SK-N-SH (cell line): ENCODE data around the gene DGKD.

Source experiments
- CTCF ChIP-seq: fragments of 200-600 bp; sonication (generic); IDR thresholded peaks from 2 replicates; pipeline ENCODE4 v1.6.1; 2017; ENCODE audit warnings: antibody characterized with exemption, mild to moderate bottlenecking, moderate library complexity
- EP300 ChIP-seq, 2 experiments: IDR thresholded peaks; 2 replicates each; pipeline versions ENCODE4 v1.4.0 to v1.6.1; 2012; ENCODE audit warnings: borderline replicate concordance in 1 of 2, low read depth in 1 of 2, low read length in 1 of 2
- EZH2phosphoT487 ChIP-seq: fragments of 200-600 bp; sonication (generic); IDR thresholded peaks from 2 replicates; pipeline ENCODE4 v1.6.1; 2017; ENCODE audit warnings: low read depth, mixed run types, mild to moderate bottlenecking, antibody characterized with exemption, moderate library complexity, borderline replicate concordance
- FOXM1 ChIP-seq: IDR thresholded peaks from 2 replicates; pipeline ENCODE4 v1.4.0; 2012; ENCODE audit warnings: low read depth, mild to moderate bottlenecking
- GABPA ChIP-seq: IDR thresholded peaks from 2 replicates; pipeline ENCODE4 v1.4.0; 2012; ENCODE audit warnings: low read depth, mild to moderate bottlenecking
- MAX ChIP-seq: IDR thresholded peaks from 2 replicates; pipeline ENCODE4 v1.4.0; 2012; ENCODE audit warnings: low read depth
- POLR2AphosphoS5 ChIP-seq: IDR thresholded peaks from 2 replicates; pipeline ENCODE4 v1.6.1; 2012; ENCODE audit warnings: low read depth, low read length
- REST ChIP-seq: IDR thresholded peaks from 2 replicates; pipeline ENCODE4 v1.6.1; 2012; ENCODE audit warnings: mild to moderate bottlenecking, low read depth, low read length, moderate library complexity
- YY1 ChIP-seq: IDR thresholded peaks from 2 replicates; pipeline ENCODE4 v1.4.0; 2012; ENCODE audit warnings: low read depth, mild to moderate bottlenecking
- ZBTB33 ChIP-seq: IDR thresholded peaks from 2 replicates; pipeline ENCODE4 v1.4.0; 2012; ENCODE audit warnings: low read depth, borderline replicate concordance
- TF ChIP-seq, protein P1 (sequence below): fragments of 150-350 bp; IDR thresholded peaks from 2 replicates; pipeline ENCODE4 v1.6.1; 2017; ENCODE audit warnings: antibody characterized with exemption, low read length, low read depth, borderline replicate concordance

GRCh38 chr2:233444501-233444900, 90.2 kb downstream of the DGKD start:
- no peak for TF ChIP-seq FOXM1
- TF ChIP-seq YY1, result no peak
- no peak for TF ChIP-seq CTCF
- TF ChIP-seq POLR2AphosphoS5, result no peak
- TF ChIP-seq MAX, result no peak
- no peak for TF ChIP-seq EZH2phosphoT487
- no peak for TF ChIP-seq EP300 (IDR thresholded peaks at IDR 0.05; ENCODE audit: borderline replicate concordance in 1 of 2, low read depth in 1 of 2, low read length in 1 of 2)
- TF ChIP-seq, protein P1, sequence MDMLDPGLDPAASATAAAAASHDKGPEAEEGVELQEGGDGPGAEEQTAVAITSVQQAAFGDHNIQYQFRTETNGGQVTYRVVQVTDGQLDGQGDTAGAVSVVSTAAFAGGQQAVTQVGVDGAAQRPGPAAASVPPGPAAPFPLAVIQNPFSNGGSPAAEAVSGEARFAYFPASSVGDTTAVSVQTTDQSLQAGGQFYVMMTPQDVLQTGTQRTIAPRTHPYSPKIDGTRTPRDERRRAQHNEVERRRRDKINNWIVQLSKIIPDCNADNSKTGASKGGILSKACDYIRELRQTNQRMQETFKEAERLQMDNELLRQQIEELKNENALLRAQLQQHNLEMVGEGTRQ, result no peak
- no peak for TF ChIP-seq ZBTB33
- TF ChIP-seq GABPA, result no peak
- no peak for TF ChIP-seq REST
